Ecto neural progenitor cell (in vitro differentiated cells): Measurements from ENCODE around the gene IVNS1ABP.
A peak's percentile ranks its signal among the peaks of the same experiment; 100 is the strongest.
"Not testable (repeated sequence)": the region's sequence is repeated elsewhere in the genome, so short reads cannot be mapped to it uniquely, and the experiment has no call there.

ENCODE experiments used
- DNase-seq: peaks from one replicate; pipeline ENCODE4 v3.0.0-alpha.2; 2018; ENCODE audit warnings: low spot score

Gene IVNS1ABP

DNA sequence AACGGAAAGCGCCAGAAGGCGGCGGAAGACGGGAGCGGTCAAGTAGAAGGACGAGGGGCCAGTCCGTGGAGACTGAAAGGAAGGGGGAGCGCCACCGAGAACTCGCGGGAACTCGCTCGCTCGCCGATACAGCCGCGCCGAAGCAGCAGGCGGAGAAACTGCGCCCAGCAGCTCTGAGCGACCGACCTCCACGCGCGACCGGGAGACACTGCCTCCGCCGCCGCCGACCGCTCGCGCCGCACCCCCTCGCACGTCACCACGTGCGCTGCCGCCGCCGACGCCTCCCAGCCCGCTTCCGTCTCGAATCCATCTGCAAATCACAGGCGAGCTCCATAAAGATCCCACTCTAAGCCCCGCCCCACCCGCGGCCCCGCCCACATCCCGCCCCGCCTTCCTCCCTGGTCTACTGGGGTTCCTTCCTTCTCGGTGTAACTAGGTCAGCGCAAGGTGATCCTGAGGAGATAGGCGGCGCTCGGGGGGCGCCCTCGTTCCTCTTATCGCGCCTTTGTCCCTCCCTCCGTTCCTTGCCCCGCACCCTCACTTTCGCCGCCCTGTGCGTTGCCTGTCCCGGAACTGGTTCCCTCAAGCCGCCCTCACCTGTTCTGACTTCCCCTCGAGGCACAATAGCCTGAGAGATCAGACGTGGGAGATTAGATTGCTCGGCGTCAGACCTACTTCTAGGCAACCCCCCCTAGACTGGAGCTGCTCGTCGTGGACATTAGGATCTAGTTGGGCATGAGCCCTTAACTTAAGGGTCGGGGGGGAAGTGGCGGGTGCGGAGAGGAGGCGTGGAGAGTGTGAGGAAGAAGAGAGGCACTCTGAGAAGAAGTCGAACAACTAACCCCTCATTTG lies at the start of gene IVNS1ABP:
IVNS1ABP (minus strand) TSS at position 210 of the 852 bp plus-strand sequence. CDS start 7,750 bp downstream, outside the sequence.
- peak; percentile 98 for DNase-seq

DNA sequence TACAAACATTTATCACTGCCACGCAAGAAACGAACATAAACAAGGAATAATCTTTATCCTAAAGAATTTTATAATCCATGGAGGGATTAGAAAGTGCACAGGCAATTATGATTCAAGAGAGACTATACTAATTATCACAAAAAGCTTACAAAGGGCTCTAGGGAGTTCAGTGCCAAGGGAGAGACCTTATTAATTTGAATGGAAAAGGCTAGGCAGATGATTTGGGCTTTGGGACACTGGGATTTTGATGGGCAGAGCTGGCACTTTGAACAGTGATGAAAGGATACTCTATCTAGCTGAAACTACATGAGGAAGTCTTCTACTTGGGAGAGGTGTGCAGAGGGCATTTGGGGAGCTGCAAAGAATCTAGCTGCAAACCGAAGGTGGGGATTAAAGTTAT lies 48.9 kb upstream of the IVNS1ABP start:
- DNase-seq, result no peak

- DNase-seq, result not testable (repeated sequence)
Observed at GRCh38 chr1:185364528-185364927, 47.5 kb upstream of the IVNS1ABP start.

- no peak for DNase-seq
Observed at GRCh38 chr1:185363205-185363604, 46.2 kb upstream of the IVNS1ABP start.

DNA sequence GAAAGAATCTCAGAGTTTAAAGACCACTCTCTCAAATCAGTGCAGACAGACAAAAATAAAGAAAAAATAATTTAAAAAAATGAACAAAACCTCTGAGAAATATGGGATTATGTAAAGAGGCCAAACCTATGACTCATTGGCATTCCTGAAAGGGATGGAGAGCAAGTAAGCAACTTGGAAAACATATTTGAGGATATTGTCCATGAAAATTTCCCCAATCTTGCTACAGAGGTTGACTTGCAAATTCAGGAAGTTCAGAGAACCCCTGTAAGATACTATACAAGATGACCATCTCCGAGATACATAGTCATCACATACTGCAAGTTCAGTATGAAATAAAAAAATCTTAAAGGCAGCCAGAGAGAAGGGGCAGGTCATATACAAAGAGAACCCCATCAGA lies 43.7 kb upstream of the IVNS1ABP start:
- no peak for DNase-seq

- no peak for DNase-seq
Observed at GRCh38 chr1:185358957-185359356, 41.9 kb upstream of the IVNS1ABP start.

GRCh38 chr1:185355947-185356346 lies 38.9 kb upstream of the IVNS1ABP start:
- no peak for DNase-seq

GRCh38 chr1:185353124-185353523 lies 36.1 kb upstream of the IVNS1ABP start:
- DNase-seq, result no peak

GRCh38 chr1:185351734-185352466 lies 34.9 kb upstream of the IVNS1ABP start:
- DNase-seq, result no peak

- no peak for DNase-seq
Observed at GRCh38 chr1:185350027-185350442, 33.0 kb upstream of the IVNS1ABP start.

- DNase-seq, result no peak
Observed at GRCh38 chr1:185349556-185349955, 32.5 kb upstream of the IVNS1ABP start.

- DNase-seq, result no peak
Observed at GRCh38 chr1:185348985-185349384, 31.9 kb upstream of the IVNS1ABP start.

DNA sequence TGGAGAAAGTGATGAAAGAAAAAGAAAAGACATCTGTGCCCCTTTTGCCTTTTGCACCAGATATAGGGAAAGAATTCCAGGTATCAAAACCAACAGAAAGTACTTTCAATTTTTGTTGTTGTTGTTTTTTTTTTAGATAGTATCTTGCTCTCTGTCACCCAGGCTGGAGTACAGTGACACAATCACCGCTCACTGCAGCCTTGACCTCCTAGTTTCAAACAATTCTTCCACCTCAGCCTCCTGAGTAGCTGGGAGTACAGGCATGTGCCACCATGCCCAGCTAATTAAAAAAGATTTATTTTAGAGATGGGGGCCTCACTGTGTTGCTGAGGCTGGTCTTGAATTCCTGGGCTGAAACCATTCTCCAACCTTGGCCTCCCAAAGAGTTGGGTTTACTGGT lies 31.3 kb upstream of the IVNS1ABP start:
- DNase-seq, result no peak

GRCh38 chr1:185345913-185346720 lies 29.1 kb upstream of the IVNS1ABP start:
- no peak for DNase-seq

GRCh38 chr1:185343306-185343705 lies 26.3 kb upstream of the IVNS1ABP start:
- no peak for DNase-seq

GRCh38 chr1:185342672-185343259 lies 25.7 kb upstream of the IVNS1ABP start:
- DNase-seq, result no peak

GRCh38 chr1:185342017-185342416 lies 25.0 kb upstream of the IVNS1ABP start:
- no peak for DNase-seq

GRCh38 chr1:185341196-185341781 lies 24.2 kb upstream of the IVNS1ABP start:
- no peak for DNase-seq

- no peak for DNase-seq
Observed at GRCh38 chr1:185338719-185339622, 21.9 kb upstream of the IVNS1ABP start.

DNA sequence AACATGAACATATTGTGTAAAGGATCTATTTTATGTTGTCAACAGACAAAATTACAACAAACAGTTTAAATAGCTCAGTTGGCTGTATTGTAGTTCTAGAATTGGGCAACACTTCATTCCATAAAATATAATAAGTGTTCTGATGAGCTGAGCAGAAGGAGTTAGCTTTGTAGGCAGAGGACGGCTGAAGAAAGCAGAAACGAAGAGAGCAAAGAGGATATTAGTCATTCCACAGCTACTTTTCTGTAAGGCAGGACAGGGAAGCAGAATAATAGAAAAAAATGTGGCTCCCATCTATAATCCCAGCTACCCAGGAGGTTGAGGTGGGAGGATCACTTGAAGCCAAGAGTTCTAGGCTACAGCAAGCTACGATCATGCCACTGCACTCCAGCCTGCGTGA lies 20.2 kb upstream of the IVNS1ABP start:
- no peak for DNase-seq

- DNase-seq, result no peak
Observed at GRCh38 chr1:185334182-185334581, 17.1 kb upstream of the IVNS1ABP start.
